Liver (tissue), 9 donors: ENCODE results near the gene ZBTB25. TPM values are rescaled to one million over a fixed set of nuclear protein-coding genes. Genes with fewer than 3 reads are reported as not detected.
A peak's percentile ranks its signal among the peaks of the same experiment; 100 is the strongest.

Source experiments
- DNase-seq: peaks from one replicate; pipeline ENCODE4 v3.0.0-alpha.2; 2017; ENCODE audit warnings: low spot score
- H3K27ac ChIP-seq, 2 donors: one replicate each; pipeline ENCODE4 v1.7.0; 2013; ENCODE audit warnings: inconsistent platforms in 2 of 2, low read length in 2 of 2, control low read depth in 1 of 2, low read depth in 1 of 2, mild to moderate bottlenecking in 1 of 2
- H3K27me3 ChIP-seq, 4 donors: one replicate each; pipeline versions ENCODE4 v1.6.1 to v1.7.0; 2013; ENCODE audit warnings: low read length in 3 of 4, inconsistent platforms in 1 of 4, mild to moderate bottlenecking in 1 of 4, moderate library complexity in 1 of 4; ENCODE audit not compliant: control insufficient read depth in 4 of 4, insufficient read depth in 4 of 4
- H3K36me3 ChIP-seq, 4 donors: one replicate each; pipeline versions ENCODE4 v1.6.1 to v1.7.0; 2013; ENCODE audit warnings: low read length in 3 of 4, mild to moderate bottlenecking in 3 of 4, low read depth in 1 of 4, moderate library complexity in 1 of 4; ENCODE audit not compliant: control insufficient read depth in 4 of 4, insufficient read depth in 3 of 4
- H3K4me1 ChIP-seq, 4 donors: one replicate each; pipeline versions ENCODE4 v1.6.1 to v1.7.0; 2013; ENCODE audit warnings: low read length in 3 of 4, mild to moderate bottlenecking in 3 of 4, moderate library complexity in 1 of 4; ENCODE audit not compliant: control insufficient read depth in 4 of 4, insufficient read depth in 4 of 4
- H3K4me3 ChIP-seq, 3 donors: one replicate each; pipeline versions ENCODE4 v1.6.1 to v1.7.0; 2013; ENCODE audit warnings: low read length in 3 of 3, control low read depth in 1 of 3, low read depth in 1 of 3, mild to moderate bottlenecking in 1 of 3
- H3K9ac ChIP-seq, 2 donors: one replicate each; pipeline ENCODE4 v1.7.0; 2013; ENCODE audit warnings: low read length in 2 of 2, mild to moderate bottlenecking in 2 of 2, moderate library complexity in 2 of 2, control low read depth in 1 of 2, low read depth in 1 of 2
- H3K9me3 ChIP-seq, 4 donors: one replicate each; pipeline versions ENCODE4 v1.6.1 to v1.7.0; 2013; ENCODE audit warnings: low read length in 3 of 4; ENCODE audit not compliant: control insufficient read depth in 4 of 4
- ATF3 ChIP-seq: IDR thresholded peaks from 2 replicates; pipeline ENCODE4 v1.6.1; 2016; ENCODE audit warnings: antibody characterized with exemption
- CTCF ChIP-seq: fragments of 150-350 bp; IDR thresholded peaks from 2 replicates; pipeline ENCODE4 v1.5.1; 2017; ENCODE audit warnings: improper control_type of control experiment, low read depth, low read length; ENCODE audit not compliant: missing input control
- EGR1 ChIP-seq, 2 donors: IDR thresholded peaks; 2 replicates each; pipeline ENCODE4 v1.6.1; 2016 to 2018; ENCODE audit warnings: antibody characterized with exemption in 2 of 2, low read depth in 2 of 2
- FOXA1 ChIP-seq: IDR thresholded peaks from 2 replicates; pipeline ENCODE4 v1.6.1; 2016; ENCODE audit warnings: antibody characterized with exemption
- FOXA2 ChIP-seq: IDR thresholded peaks from 2 replicates; pipeline ENCODE4 v1.6.1; 2016; ENCODE audit warnings: antibody characterized with exemption
- GABPA ChIP-seq, 2 donors: IDR thresholded peaks in 1 of 2; conservative IDR thresholded peaks in 1 of 2; 2 replicates each; pipeline ENCODE4 v1.6.1; 2016; ENCODE audit warnings: antibody characterized with exemption in 2 of 2, mild to moderate bottlenecking in 1 of 2, moderate library complexity in 1 of 2
- HNF4A ChIP-seq, 2 donors: conservative IDR thresholded peaks; 2 replicates each; pipeline ENCODE4 v1.6.1; 2016; ENCODE audit warnings: antibody characterized with exemption in 2 of 2, mild to moderate bottlenecking in 2 of 2
- HNF4G ChIP-seq: IDR thresholded peaks from 2 replicates; pipeline ENCODE4 v1.6.1; 2016; ENCODE audit warnings: antibody characterized with exemption
- NR2F2 ChIP-seq: IDR thresholded peaks from 2 replicates; pipeline ENCODE4 v1.6.1; 2016; ENCODE audit warnings: antibody characterized with exemption
- RAD21 ChIP-seq, 2 donors: IDR thresholded peaks; 2 replicates each; pipeline ENCODE4 v1.6.1; 2016; ENCODE audit warnings: antibody characterized with exemption in 2 of 2, mild to moderate bottlenecking in 2 of 2
- REST ChIP-seq: IDR thresholded peaks from 2 replicates; pipeline ENCODE4 v1.6.1; 2016; ENCODE audit warnings: antibody characterized with exemption, mild to moderate bottlenecking
- RXRA ChIP-seq, 2 donors: IDR thresholded peaks; 2 replicates each; pipeline ENCODE4 v1.6.1; 2017 to 2018; ENCODE audit warnings: antibody characterized with exemption in 2 of 2, mild to moderate bottlenecking in 1 of 2
- TAF1 ChIP-seq: conservative IDR thresholded peaks from 2 replicates; pipeline ENCODE4 v1.6.1; 2016; ENCODE audit warnings: antibody characterized with exemption, mild to moderate bottlenecking
- WGBS: extraction: QIAGEN DNeasy Blood & Tissue Kit; methylation state at CpG from one replicate; pipeline ENCODE4 v1.1.7; 2013; 5-methylcytosine and 5-hydroxymethylcytosine counted together
- polyA plus RNA-seq, 2 donors: library from polyadenylated mRNA; stranded (reverse) in 1 of 2; unstranded in 1 of 2; fragments of 200-250 nt in 1 of 2; fragments of >200 nt in 1 of 2; fragmentation: Nextera tagmentation in 1 of 2; extraction: Ambion mirVana in 1 of 2; gene quantifications; one replicate each; pipeline versions ENCODE4 v1.2.1 to v1.2.3, GENCODE V29; 2013 to 2015
- total RNA-seq, 2 donors: library from RNA; depleted of rRNA; stranded (reverse); fragments of >200 nt; gene quantifications; one replicate each; pipeline ENCODE4 v1.2.3, GENCODE V29; 2014
- donor health status: healthy.
- donor health status: healthy.
- donor health status: healthy.
- donor health status: healthy.
- donor health status: healthy.

Gene ZBTB25
- total and polyA plus RNA-seq, 4 donors, result 1.4 to 5.9 (median 3.7) TPM

- TF ChIP-seq REST, result peak; percentile 63
These were observed 2.0 kb downstream of the ZBTB25 start (continued) for GRCh38 chr14:64501411-64502171.

GRCh38 chr14:64500088-64500487 lies 3.5 kb downstream of the ZBTB25 start:
- Histone ChIP-seq H3K27me3 (no peaks in the 10 kb centered on the region), H3K9me3 (no peaks in the 10 kb centered on the region), H3K4me3 (no peak overlapping the region), H3K36me3 (peaks cover 0 to 2% (median 0%) of the 10 kb centered on the region in 4 donors), H3K4me1 (peaks cover 8 to 22% (median 13%) of the 10 kb centered on the region in 4 donors), H3K27ac (no peak overlapping the region), H3K9ac (no peak overlapping the region)
- no peak for TF ChIP-seq RXRA (IDR thresholded peaks at IDR 0.05)
- no peak for TF ChIP-seq HNF4G
- no peak for TF ChIP-seq RAD21 (IDR thresholded peaks at IDR 0.05)
- TF ChIP-seq TAF1, result no peak
- TF ChIP-seq FOXA1, result no peak
- no peak for TF ChIP-seq ATF3
- TF ChIP-seq GABPA (IDR thresholded peaks at IDR 0.05 in 1 of 2, conservative IDR thresholded peaks at IDR 0.05 in 1 of 2), result no peak
- TF ChIP-seq CTCF, result no peak
- DNase-seq, result no peak
- 95% methylated on average over 1 of the region's 1 CpG for WGBS

- DNase-seq, result no peak
- Histone ChIP-seq H3K4me1 (peaks cover 4 to 8% (median 5%) of the 10 kb centered on the region in 4 donors), H3K36me3 (peaks cover 0 to 9% (median 1%) of the 10 kb centered on the region in 4 donors), H3K4me3 (no peak overlapping the region), H3K27ac (no peak overlapping the region), H3K9me3 (no peaks in the 10 kb centered on the region), H3K27me3 (no peaks in the 10 kb centered on the region), H3K9ac (no peak overlapping the region)
- TF ChIP-seq FOXA1 (no peak), CTCF (no peak), EGR1 (IDR thresholded peaks at IDR 0.05; ENCODE audit: low read depth in 2 of 2) (no peak), ATF3 (no peak), HNF4A (conservative IDR thresholded peaks at IDR 0.05) (no peak), RXRA (IDR thresholded peaks at IDR 0.05) (no peak), RAD21 (IDR thresholded peaks at IDR 0.05) (no peak), NR2F2 (no peak), REST (no peak), FOXA2 (no peak)
These were observed 6.9 kb downstream of the ZBTB25 start for GRCh38 chr14:64496764-64497163.
